Keratinocyte (primary cell): ENCODE data around the gene BNC2.

Source experiments
- CTCF ChIP-seq, 3 experiments: IDR thresholded peaks in 1 of 3; conservative IDR thresholded peaks in 1 of 3; optimal IDR thresholded peaks in 1 of 3; 2 replicates in 2 of 3; 3 replicates in 1 of 3; pipeline versions ENCODE3 to v1.5.1; 2011; ENCODE audit warnings: low read length in 3 of 3, mild to moderate bottlenecking in 3 of 3, moderate library complexity in 2 of 3, control low read depth in 1 of 3, inconsistent platforms in 1 of 3; ENCODE audit not compliant: insufficient read depth in 2 of 3; ENCODE audit errors: extremely low read depth in 1 of 3
- EZH2 ChIP-seq: IDR thresholded peaks from one replicate; pipeline ENCODE4 v1.6.1; 2012; ENCODE audit warnings: inconsistent platforms, mild to moderate bottlenecking, low read length, moderate library complexity

- TF ChIP-seq CTCF (optimal IDR thresholded peaks at IDR 0.05 in 1 of 3, IDR thresholded peaks at IDR 0.05 in 1 of 3, conservative IDR thresholded peaks at IDR 0.05 in 1 of 3; ENCODE audit: extremely low read depth in 1 of 3, insufficient read depth in 2 of 3, low read length in 3 of 3) = no peak
- TF ChIP-seq EZH2 = no peak
Observed at GRCh38 chr9:16794871-16795639, 75.4 kb downstream of the BNC2 start.
